Muscle of leg (tissue), 11 donors: Measurements from ENCODE around the gene RBM4B. TPM values are rescaled to one million over a fixed set of nuclear protein-coding genes. Genes with fewer than 3 reads are reported as not detected.

Source experiments
- DNase-seq: peaks from one replicate; pipeline ENCODE4 v3.0.0; 2013
- H3K27ac ChIP-seq: one replicate; pipeline ENCODE4 v1.5.1; 2013; ENCODE audit warnings: mild to moderate bottlenecking, low read length, control low read depth
- H3K27me3 ChIP-seq: one replicate; pipeline ENCODE4 v1.6.1; 2013; ENCODE audit warnings: low read length; ENCODE audit not compliant: control insufficient read depth, insufficient read depth
- H3K36me3 ChIP-seq: one replicate; pipeline ENCODE4 v1.6.1; 2013; ENCODE audit warnings: low read length; ENCODE audit not compliant: control insufficient read depth, insufficient read depth
- H3K4me1 ChIP-seq: one replicate; pipeline ENCODE4 v1.6.1; 2013; ENCODE audit warnings: low read length; ENCODE audit not compliant: control insufficient read depth, insufficient read depth
- H3K4me3 ChIP-seq: one replicate; pipeline ENCODE4 v1.5.1; 2013; ENCODE audit warnings: low read length, control low read depth
- H3K9me3 ChIP-seq: replicated peaks from 2 replicates; pipeline ENCODE4 v1.6.1; 2013; ENCODE audit warnings: low read depth, low read length; ENCODE audit not compliant: control insufficient read depth
- WGBS: methylation state at CpG from one replicate; pipeline ENCODE4 v1.1.5; 2013; ENCODE audit warnings: missing lambda C conversion rate; ENCODE audit not compliant: insufficient coverage; 5-methylcytosine and 5-hydroxymethylcytosine counted together
- polyA plus RNA-seq, 8 donors: library from polyadenylated mRNA; unstranded; fragments of 120-200 nt; gene quantifications; one replicate each; pipeline versions ENCODE4 v1.2.1 to v1.2.3, GENCODE V29; 2013; ENCODE audit warnings: inconsistent platforms in 1 of 8, low replicate concordance in 1 of 8; ENCODE audit not compliant: insufficient read length in 8 of 8, insufficient read depth in 1 of 8
- total RNA-seq: library from RNA; stranded (reverse); fragments of 120-200 nt; gene quantifications from one replicate; pipeline ENCODE4 v1.2.4, GENCODE V29; 2013

The RBM4B gene
- total and polyA plus RNA-seq, 9 donors: 26.7 to 42.8 (median 31.1) TPM

DNA sequence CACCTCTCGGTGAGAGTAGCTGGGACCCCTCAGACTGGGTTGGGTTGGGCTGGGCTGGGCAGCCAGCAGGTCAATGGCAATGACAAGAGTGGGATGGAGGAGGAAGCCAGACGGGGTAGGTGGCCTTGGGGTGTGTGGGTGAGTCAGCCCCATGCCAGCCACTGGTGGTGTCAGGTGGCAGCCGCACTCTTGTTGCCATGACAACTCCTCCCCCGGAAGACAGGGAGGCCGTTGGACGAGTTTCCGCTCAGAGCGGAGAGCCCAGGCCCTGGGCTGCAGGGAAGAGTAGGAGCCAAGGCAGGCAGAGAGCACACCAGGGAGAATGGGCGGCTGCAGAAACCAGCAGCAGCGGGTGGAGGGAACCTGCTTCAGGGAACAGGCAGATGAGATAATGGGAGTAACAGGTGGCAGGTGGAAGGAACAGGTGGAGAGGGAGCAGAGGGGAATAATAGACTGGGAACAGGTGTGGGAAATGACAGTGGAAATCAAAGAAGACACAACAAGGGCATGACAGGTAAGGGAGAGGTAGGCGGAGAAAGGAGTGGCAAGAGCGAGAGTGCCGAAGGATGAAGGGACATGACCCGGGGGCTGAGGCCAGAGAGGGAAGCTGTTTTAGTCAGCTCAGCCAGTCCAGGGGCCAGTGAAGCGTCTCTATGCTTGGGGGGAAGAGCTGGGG, 42.7 kb upstream of the RBM4B start:
- peaks cover 38% of the 10 kb centered on the region for H3K4me1 ChIP-seq
- DNase-seq: no peak
- 28% methylated on average over 14 of the region's 15 CpGs for WGBS
- no peaks in the 10 kb centered on the region for H3K9me3 ChIP-seq
- H3K4me3 ChIP-seq: no peak overlapping the region
- H3K27ac ChIP-seq: no peak overlapping the region
- peaks cover 15% of the 10 kb centered on the region for H3K27me3 ChIP-seq
- no peaks in the 10 kb centered on the region for H3K36me3 ChIP-seq

- no peaks in the 10 kb centered on the region for H3K36me3 ChIP-seq
- H3K4me3 ChIP-seq: no peak overlapping the region
- DNase-seq: no peak
- H3K27me3 ChIP-seq: peaks cover 5% of the 10 kb centered on the region
- H3K4me1 ChIP-seq: peaks cover 38% of the 10 kb centered on the region
- no peaks in the 10 kb centered on the region for H3K9me3 ChIP-seq
- peak overlapping the region; percentile 62 for H3K27ac ChIP-seq
- WGBS: 73% methylated on average over 8 of the region's 8 CpGs
These were observed 41.6 kb upstream of the RBM4B start for GRCh38 chr11:66719111-66719872.

DNA sequence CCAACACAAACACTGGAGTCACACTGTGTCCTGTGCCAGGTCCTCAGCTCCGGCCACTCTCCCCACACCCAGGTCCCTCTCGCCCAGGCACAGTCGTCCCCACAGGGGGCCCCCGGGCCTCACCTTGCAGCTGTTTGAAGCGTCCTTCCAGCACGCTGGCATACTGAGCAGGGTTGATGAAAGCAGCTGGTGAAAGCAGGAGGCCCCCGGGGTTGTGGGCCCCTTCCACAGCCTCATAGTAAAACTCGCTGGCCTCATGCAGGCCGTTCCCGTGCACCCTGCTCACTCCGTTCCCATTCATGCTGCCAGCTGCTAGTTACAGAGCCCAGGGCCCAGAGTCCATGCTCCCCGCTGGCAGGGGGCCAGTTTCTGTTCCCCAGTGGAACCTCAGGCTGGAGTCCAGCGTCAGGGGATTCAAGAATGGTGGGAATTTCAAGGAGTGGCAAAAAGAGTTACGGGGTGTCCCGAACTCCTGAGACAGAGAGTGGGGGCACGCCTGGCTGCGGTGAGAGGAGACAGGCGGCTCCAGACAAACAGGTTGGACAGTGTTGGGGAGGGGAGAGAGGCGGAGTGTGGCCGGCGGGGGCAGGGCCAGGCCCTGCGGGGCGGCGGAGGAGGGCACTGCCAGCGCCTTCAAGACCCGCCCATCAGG, 40.8 kb upstream of the RBM4B start:
- Histone ChIP-seq H3K9me3 (no peaks in the 10 kb centered on the region), H3K4me1 (peaks cover 38% of the 10 kb centered on the region), H3K27me3 (no peaks in the 10 kb centered on the region), H3K4me3 (peak overlapping the region; percentile 24), H3K27ac (peak overlapping the region; percentile 81), H3K36me3 (peaks cover 8% of the 10 kb centered on the region)
- DNase-seq: peak; percentile 60
- 47% methylated on average over 22 of the region's 26 CpGs for WGBS

DNA sequence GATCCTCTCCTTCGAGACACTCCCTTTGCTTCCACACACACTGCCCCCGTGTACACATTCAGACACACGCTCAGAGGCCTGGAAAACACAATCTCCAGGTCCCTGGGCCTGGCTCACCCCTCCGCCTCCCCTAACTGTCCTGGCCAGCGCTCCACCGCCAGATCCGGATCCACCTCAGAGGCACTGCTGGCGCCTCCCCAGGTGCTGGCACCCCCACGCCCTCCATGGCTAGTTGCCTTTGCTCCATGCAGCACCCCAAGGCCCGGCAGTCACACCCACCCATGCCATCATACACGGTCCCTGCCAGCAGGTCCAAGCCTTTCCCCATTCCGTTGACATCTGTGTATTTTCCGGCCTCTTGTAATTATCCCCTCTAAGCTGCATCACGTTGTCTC, 40.2 kb upstream of the RBM4B start:
- peaks cover 38% of the 10 kb centered on the region for H3K4me1 ChIP-seq
- H3K27ac ChIP-seq: peak overlapping the region; percentile 81
- WGBS: 72% methylated on average over 14 of the region's 14 CpGs
- H3K4me3 ChIP-seq: peak overlapping the region; percentile 24
- no peak for DNase-seq
- no peaks in the 10 kb centered on the region for H3K9me3 ChIP-seq
- H3K36me3 ChIP-seq: peaks cover 10% of the 10 kb centered on the region
- no peaks in the 10 kb centered on the region for H3K27me3 ChIP-seq

- no peaks in the 10 kb centered on the region for H3K27me3 ChIP-seq
- H3K4me3 ChIP-seq: no peak overlapping the region
- no peaks in the 10 kb centered on the region for H3K9me3 ChIP-seq
- no peak for DNase-seq
- H3K27ac ChIP-seq: no peak overlapping the region
- H3K4me1 ChIP-seq: peaks cover 38% of the 10 kb centered on the region
- WGBS: 72% methylated on average over 3 of the region's 3 CpGs
- peaks cover 10% of the 10 kb centered on the region for H3K36me3 ChIP-seq
These were observed 39.3 kb upstream of the RBM4B start for GRCh38 chr11:66716996-66717395.

GRCh38 chr11:66715346-66716085, 37.8 kb upstream of the RBM4B start:
- 93% methylated on average over 15 of the region's 19 CpGs for WGBS
- no peaks in the 10 kb centered on the region for H3K27me3 ChIP-seq
- H3K36me3 ChIP-seq: peaks cover 10% of the 10 kb centered on the region
- H3K4me3 ChIP-seq: no peak overlapping the region
- no peak for DNase-seq
- H3K4me1 ChIP-seq: peaks cover 35% of the 10 kb centered on the region
- H3K9me3 ChIP-seq: no peaks in the 10 kb centered on the region
- H3K27ac ChIP-seq: no peak overlapping the region

DNA sequence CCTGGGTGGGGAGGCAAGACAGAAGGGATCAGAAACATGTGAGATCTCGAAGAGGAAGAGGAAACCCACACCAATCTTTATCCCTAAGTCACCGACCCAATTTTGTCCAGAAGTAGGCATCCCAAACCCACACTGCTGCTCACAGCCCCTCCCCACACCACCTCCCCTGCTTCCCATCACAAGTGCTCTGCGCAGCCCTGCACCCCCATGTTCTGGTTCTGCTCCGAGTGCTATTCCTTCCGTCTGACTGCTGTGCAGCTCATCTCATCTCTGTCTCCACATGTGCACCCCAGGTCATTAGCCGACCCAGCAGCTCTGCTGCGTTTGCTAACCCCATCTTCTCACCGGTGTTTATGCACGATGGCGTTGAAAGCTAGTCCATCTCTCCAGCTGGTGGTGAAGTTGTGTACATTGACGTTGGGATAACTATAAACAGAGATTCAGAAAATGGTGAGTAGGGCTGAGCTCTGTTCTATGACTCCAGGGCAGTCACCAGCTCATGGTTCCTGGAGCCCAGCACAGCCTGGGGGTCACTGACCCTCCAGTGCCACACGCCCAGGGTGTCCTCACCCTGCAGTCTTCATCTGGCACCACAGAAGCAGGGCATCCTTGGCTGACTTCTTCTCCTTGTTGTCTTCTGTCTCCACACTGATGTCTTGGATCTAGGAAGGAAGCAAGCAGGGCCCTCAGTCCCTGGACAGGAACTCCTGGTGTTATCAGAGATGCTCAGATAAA, 36.2 kb upstream of the RBM4B start:
- H3K9me3 ChIP-seq: no peaks in the 10 kb centered on the region
- H3K4me3 ChIP-seq: no peak overlapping the region
- peaks cover 21% of the 10 kb centered on the region for H3K4me1 ChIP-seq
- WGBS: 72% methylated on average over 7 of the region's 12 CpGs
- H3K27me3 ChIP-seq: no peaks in the 10 kb centered on the region
- no peak overlapping the region for H3K27ac ChIP-seq
- no peak for DNase-seq
- peaks cover 12% of the 10 kb centered on the region for H3K36me3 ChIP-seq

- H3K4me1 ChIP-seq: no peaks in the 10 kb centered on the region
- H3K4me3 ChIP-seq: no peak overlapping the region
- no peaks in the 10 kb centered on the region for H3K27me3 ChIP-seq
- no peak overlapping the region for H3K27ac ChIP-seq
- H3K36me3 ChIP-seq: peaks cover 15% of the 10 kb centered on the region
- no peak for DNase-seq
- WGBS: 75% methylated on average over 13 of the region's 15 CpGs
- no peaks in the 10 kb centered on the region for H3K9me3 ChIP-seq
These were observed 32.8 kb upstream of the RBM4B start for GRCh38 chr11:66710384-66710930.

- Histone ChIP-seq H3K4me3 (no peak overlapping the region), H3K36me3 (peaks cover 10% of the 10 kb centered on the region), H3K27ac (no peak overlapping the region), H3K9me3 (no peaks in the 10 kb centered on the region), H3K27me3 (no peaks in the 10 kb centered on the region), H3K4me1 (no peaks in the 10 kb centered on the region)
- WGBS: 90% methylated on average over 13 of the region's 14 CpGs
- DNase-seq: no peak
These were observed 31.0 kb upstream of the RBM4B start for GRCh38 chr11:66708701-66709100.
